Measurements from ENCODE around the gene MRPL53. TPM values are rescaled to one million over a fixed set of nuclear protein-coding genes. Genes with fewer than 3 reads are reported as not detected.

Gene MRPL53
- total and polyA plus RNA-seq, 2 of the 8 experiments (the other 6 are each of a cell fraction or from before 2014, with no cell fraction given) = 36.6 to 46.3 TPM

DNA sequence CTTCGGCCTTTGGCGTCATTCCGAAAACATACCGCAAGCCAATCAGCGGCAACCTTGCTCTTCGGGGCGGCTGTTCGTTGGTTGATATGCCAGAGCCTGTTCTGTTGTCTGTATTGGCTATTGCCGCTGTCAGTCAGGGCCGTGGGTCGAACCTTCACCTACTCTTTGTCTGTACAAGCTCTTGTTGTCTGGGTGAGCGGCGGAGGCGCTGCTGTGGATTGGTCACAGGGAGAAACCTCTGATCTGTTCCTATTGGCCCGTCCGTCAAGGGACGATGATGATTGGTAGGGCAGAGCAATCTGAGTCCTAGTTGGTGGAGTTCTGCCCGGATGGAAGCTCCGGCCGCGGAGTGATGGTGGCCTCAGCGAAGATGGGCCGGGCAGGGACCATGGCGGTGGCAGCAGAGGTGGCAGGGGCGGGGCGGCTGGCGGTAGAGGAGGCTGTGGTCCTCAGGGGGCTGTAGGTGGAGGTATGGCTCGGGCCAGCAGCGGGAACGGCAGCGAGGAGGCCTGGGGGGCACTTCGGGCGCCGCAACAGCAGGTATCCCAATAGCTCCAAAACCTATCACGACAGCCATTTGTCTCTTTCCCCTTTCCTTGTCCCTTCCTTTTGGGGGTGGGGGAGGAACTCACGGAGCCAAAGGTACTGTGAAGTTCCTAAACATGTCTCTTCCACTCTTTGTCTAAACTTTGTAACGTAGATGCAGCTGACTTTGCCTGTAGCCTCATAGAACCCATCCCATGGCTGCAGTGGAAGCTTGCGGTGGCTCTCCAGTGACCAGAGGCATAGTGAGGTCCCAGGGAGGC is 14.1 kb downstream of the MRPL53 start, which contains the start of gene WBP1:
Gene WBP1, plus strand, starts transcription at position 307 of the 806 bp plus-strand sequence. Its CDS starts 165 bp downstream, at position 472.
- CTCF ChIA-PET (ENCODE audit: partially characterized antibody) = interaction anchor here (0.8 to 10.5 kb wide), 8 partner anchors 14 to 190 kb away, joined by 3 to 86 read pairs (median 12); partner anchors contain the start of genes CCDC142, MRPL53 and TTC31
- 0 out of 2 replicates have a peak, but pooled peaks have one; percentile 8 for TF ChIP-seq RFX5 (IDR thresholded peaks at IDR 0.05; ENCODE audit: borderline replicate concordance, low read depth, low read length)
- TF ChIP-seq PHF8 (conservative IDR thresholded peaks at IDR 0.05; ENCODE audit: low read depth, low read length) = peak; percentile 66
- TF ChIP-seq POLR2A (IDR thresholded peaks at IDR 0.05; ENCODE audit: control extremely low read depth in 1 of 2, low read depth in 2 of 2, low read length in 2 of 2) = peak in 1 of 2 experiments; percentile 83; a peak in 2 of 3 replicates
- TF ChIP-seq YY1 (IDR thresholded peaks at IDR 0.05; ENCODE audit: low read depth, low read length) = peak; percentile 72; the same call in 1 of the 2 replicates
- TF ChIP-seq CEBPB (IDR thresholded peaks at IDR 0.05; ENCODE audit: low read depth, low read length) = no peak
- TF ChIP-seq KDM5A (IDR thresholded peaks at IDR 0.05; ENCODE audit: low read length) = peak; percentile 80
- TF ChIP-seq POLR2AphosphoS5 (IDR thresholded peaks at IDR 0.05; ENCODE audit: low read depth, low read length) = peak; percentile 31; the same call in 1 of the 2 replicates
- peak; percentile 86 for TF ChIP-seq CHD2 (IDR thresholded peaks at IDR 0.05; ENCODE audit: low read length)
- TF ChIP-seq EZH2 (IDR thresholded peaks at IDR 0.05; ENCODE audit: low read depth, low read length, severe bottlenecking) = no peak
- no peak for TF ChIP-seq SUZ12 (IDR thresholded peaks at IDR 0.05; ENCODE audit: low read length)
- peak; percentile 84 for TF ChIP-seq CREB1 (IDR thresholded peaks at IDR 0.05)
- TF ChIP-seq JUN (IDR thresholded peaks at IDR 0.05; ENCODE audit: low read depth, low read length) = no peak

More for the DNA sequence above, 14.1 kb downstream of the MRPL53 start, which contains the start of gene WBP1:
- Histone ChIP-seq H4K5ac (ENCODE audit: insufficient read length, low read depth, low read length) (peak within 1 kb of the TSS; percentile 81), H3K14ac (ENCODE audit: insufficient read length) (no peak within 1 kb of the TSS), H3K36me3 (ENCODE audit: control insufficient read depth in 2 of 4, insufficient read depth in 4 of 4, low read length in 3 of 4) (peaks cover 0 to 12% (median 2%) of the 10 kb centered on the region in 4 experiments; a peak in 4 of 8 replicates), H3K4ac (replicated peaks; ENCODE audit: insufficient read length, low read depth, low read length) (peak within 1 kb of the TSS; percentile 94), H3K18ac (ENCODE audit: extremely low read depth, low read length) (peak within 1 kb of the TSS; percentile 96; the same call in 1 of the 2 replicates), H2BK5ac (ENCODE audit: low read depth, low read length) (peak within 1 kb of the TSS; percentile 94), H3K56ac (replicated peaks; ENCODE audit: insufficient read length, low read depth, low read length) (peak within 1 kb of the TSS; percentile 70), H2BK120ac (replicated peaks; ENCODE audit: low read depth, low read length) (peak within 1 kb of the TSS; percentile 85), H4K91ac (replicated peaks; ENCODE audit: insufficient read length, low read length) (peak within 1 kb of the TSS; percentile 93), H4K20me1 (replicated peaks in 1 of 2; ENCODE audit: control insufficient read depth in 1 of 2, insufficient read depth in 2 of 2, low read length in 2 of 2) (no peaks in the 10 kb centered on the region), H2AK5ac (ENCODE audit: low read depth, low read length) (0 out of 2 replicates have a peak within 1 kb of the TSS, but pooled peaks have one; percentile 13), H2BK12ac (ENCODE audit: low read depth, low read length) (peak within 1 kb of the TSS; percentile 82; the same call in 1 of the 2 replicates), H3K9ac (replicated peaks in 1 of 4; ENCODE audit: extremely low read depth in 1 of 4, low read depth in 3 of 4, low read length in 3 of 4) (peak within 1 kb of the TSS; percentile 90 to 98 (median 94)), H4K8ac (ENCODE audit: extremely low read depth, insufficient read depth, low read length) (peak within 1 kb of the TSS; percentile 96), H3K9me3 (ENCODE audit: insufficient read depth in 2 of 2, low read depth in 1 of 2, low read length in 1 of 2) (no peaks in the 10 kb centered on the region), H2AFZ (ENCODE audit: low read length) (peak within 1 kb of the TSS; percentile 43; the same call in 1 of the 2 replicates), H3K79me2 (ENCODE audit: control insufficient read depth in 1 of 2, insufficient read depth in 2 of 2, low read length in 2 of 2) (peaks cover 0 to 9% of the 10 kb centered on the region in 2 experiments; a peak in 1 of 4 replicates), H2BK20ac (ENCODE audit: low read length) (no peak within 1 kb of the TSS), H3K23me2 (ENCODE audit: low read depth, low read length) (peaks cover 16% of the 10 kb centered on the region; the same call in 1 of the 2 replicates), H3K4me1 (replicated peaks in 1 of 4; ENCODE audit: control insufficient read depth in 3 of 4, insufficient read depth in 4 of 4, low read length in 3 of 4) (peaks cover 0 to 10% (median 2%) of the 10 kb centered on the region in 4 experiments; a peak in 5 of 7 replicates), H3K79me1 (ENCODE audit: low read depth, low read length) (no peaks in the 10 kb centered on the region; the same call in 1 of the 2 replicates), H3K27ac (ENCODE audit: low read depth, low read length) (peak within 1 kb of the TSS; percentile 95), H3K23ac (ENCODE audit: insufficient read length) (no peak within 1 kb of the TSS), H2BK15ac (ENCODE audit: low read length) (peak within 1 kb of the TSS; percentile 37; the same call in 1 of the 2 replicates), H3K4me3 (ENCODE audit: extremely low read depth in 1 of 4, insufficient read depth in 2 of 4, low read depth in 3 of 4, low read length in 4 of 4) (peak within 1 kb of the TSS; percentile 83 to 99 (median 98)), H3K4me2 (ENCODE audit: insufficient read depth in 1 of 2, low read depth in 2 of 2, low read length in 2 of 2) (peak within 1 kb of the TSS; percentile 91 to 93), H3K27me3 (replicated peaks in 1 of 4; ENCODE audit: control insufficient read depth in 3 of 4, extremely low read depth in 1 of 4, insufficient read depth in 3 of 4, low read length in 3 of 4) (no peaks in the 10 kb centered on the region)
- FAIRE-seq (peak; percentile 89), DNase-seq (ENCODE audit: low read depth in 1 of 2, low spot score in 2 of 2) (peak; percentile 98 to 100)
- POLR2A ChIA-PET (ENCODE audit: partially characterized antibody) = interaction anchor here (0.6 to 10.5 kb wide), 27 partner anchors 9 to 377 kb away, joined by 3 to 89 read pairs (median 4); partner anchors contain the start of genes AUP1, C2orf81, CCDC142 and MRPL53
- 1% methylated on average over 25 of the region's 38 CpGs; no CpG with 5 or more reads in 1 of the 2 experiments for WGBS, 2 experiments (ENCODE audit: extremely low coverage in 1 of 2, insufficient coverage in 1 of 2, insufficient read length in 1 of 2, insufficient replicate concordance in 2 of 2, low coverage in 1 of 2, low lambda C conversion rate in 2 of 2, missing lambda C conversion rate in 1 of 2)
